GM12892 (cell line): Measurements from ENCODE around the gene TCP11L2.

ENCODE experiments used
- POLR2A ChIP-seq: IDR thresholded peaks from 2 replicates; pipeline ENCODE4 v1.6.1; 2011; ENCODE audit warnings: low read depth, low read length, control low read depth
- POLR2AphosphoS5 ChIP-seq: IDR thresholded peaks from 2 replicates; pipeline ENCODE4 v1.6.1; 2011; ENCODE audit warnings: low read depth, low read length, control low read depth
- TAF1 ChIP-seq: IDR thresholded peaks from 2 replicates; pipeline ENCODE4 v1.6.1; 2011; ENCODE audit warnings: low read depth, mild to moderate bottlenecking, control low read depth, low read length, borderline replicate concordance

DNA sequence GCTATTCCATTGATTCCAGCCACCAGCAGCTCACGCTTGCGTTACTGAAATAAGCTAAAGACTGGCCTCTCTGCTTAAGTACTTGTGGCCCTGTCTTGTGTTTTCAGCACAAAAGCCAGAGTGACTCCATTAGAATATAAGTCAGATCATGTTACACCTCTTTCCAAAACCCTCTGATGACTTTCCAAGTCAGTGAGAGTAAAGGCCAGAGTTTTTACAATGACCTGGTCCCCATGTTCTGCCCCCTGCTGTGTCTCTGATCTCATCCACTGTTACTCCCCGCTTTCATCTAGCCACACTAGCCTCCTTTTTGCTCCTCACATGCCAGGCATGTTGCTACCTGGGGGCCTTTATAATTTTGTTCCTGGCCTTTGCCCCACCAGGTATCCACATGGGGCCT lies 47.8 kb upstream of the TCP11L2 start:
- TF ChIP-seq POLR2A = no peak
- no peak for TF ChIP-seq POLR2AphosphoS5
- no peak for TF ChIP-seq TAF1
